ENCODE data around the gene TRIP13. TPM values are rescaled to one million over a fixed set of nuclear protein-coding genes. Genes with fewer than 3 reads are reported as not detected.

The TRIP13 gene
- total and polyA plus RNA-seq, 2 of the 4 experiments (the other 2 are of a cell fraction): 17.1 to 35.5 TPM

DNA sequence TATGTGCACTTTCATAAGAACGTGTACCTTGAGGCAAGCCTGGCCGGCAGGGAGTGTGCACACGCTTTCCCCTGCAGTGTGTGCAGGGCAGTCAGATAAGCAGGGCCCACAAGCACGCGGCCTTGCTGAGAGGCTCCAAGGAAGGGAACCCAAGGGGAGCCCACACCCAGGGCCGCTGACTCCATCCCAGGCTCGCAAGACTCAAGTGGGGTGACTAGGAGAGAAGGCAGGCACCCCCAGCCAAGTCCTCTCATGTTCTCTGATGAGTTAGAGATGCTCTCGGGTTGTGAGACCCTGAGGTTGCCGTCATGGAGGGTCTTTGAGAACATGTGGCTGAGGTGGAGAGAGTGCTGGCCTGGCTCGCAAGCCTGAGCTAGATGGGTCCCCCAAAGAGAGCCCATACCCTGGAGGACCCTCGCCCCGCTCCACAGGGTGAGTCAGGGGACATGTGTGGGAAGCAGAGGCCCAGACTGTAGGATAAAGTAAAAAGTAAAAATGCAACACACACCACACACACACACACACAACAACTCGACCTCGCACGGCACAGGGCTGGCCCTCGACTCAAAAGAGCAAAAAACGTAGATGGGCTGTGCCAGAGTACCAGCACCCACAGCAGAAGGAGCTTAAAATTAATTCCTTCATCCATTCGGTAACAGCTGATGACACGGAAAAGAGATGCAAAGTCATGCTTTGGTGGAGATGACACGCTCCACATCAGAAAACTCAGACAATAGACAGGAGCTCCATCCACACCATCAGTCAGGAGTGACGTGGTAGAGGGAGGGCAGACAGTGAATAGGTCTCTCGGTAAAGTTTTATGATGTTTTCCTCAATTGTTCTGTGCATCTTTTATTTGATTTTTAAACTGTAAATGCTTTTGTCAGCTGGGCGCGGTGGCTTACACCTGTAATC lies 61.1 kb downstream of the TRIP13 start:
- peaks cover 10% of the 10 kb centered on the region for H3K9me1 ChIP-seq (ENCODE audit: insufficient read depth, low read length)
- H3K4me2 ChIP-seq (ENCODE audit: low read depth, low read length): no peak overlapping the region
- BruUV-seq (replicated peaks): no TSS peak
- no peak overlapping the region for H2BK5ac ChIP-seq (ENCODE audit: low read depth, low read length, poor library complexity, severe bottlenecking)
- intact Hi-C loops (cut with micrococcal nuclease): no loop called here
- peaks cover 26% of the 10 kb centered on the region for H3K9me3 ChIP-seq (ENCODE audit: control insufficient read depth, insufficient read depth, low read length)
- no peaks in the 10 kb centered on the region for H3K36me3 ChIP-seq (ENCODE audit: control insufficient read depth, insufficient read depth, low read length)
- dilution Hi-C loops (cut with HindIII; ENCODE audit: low sequenced_read_pairs, unreplicated experiment): no loop called here
- no peak overlapping the region for H3K18ac ChIP-seq (ENCODE audit: low read depth, low read length)
- peaks cover 13% of the 10 kb centered on the region; the same call in 1 of the 2 replicates for H4K20me1 ChIP-seq (ENCODE audit: insufficient read depth, low read length)
- no peak overlapping the region for H3K9ac ChIP-seq (ENCODE audit: low read depth, low read length)
- H3K23ac ChIP-seq (ENCODE audit: low read depth, low read length): no peak overlapping the region
- peak overlapping the region; percentile 52; the same call in 1 of the 2 replicates for H4K91ac ChIP-seq (ENCODE audit: insufficient read depth, low read depth, low read length)
- H3K14ac ChIP-seq (replicated peaks; ENCODE audit: low read depth, low read length): 0 out of 2 replicates have a peak overlapping the region, but pooled peaks have one; percentile 11
- DNase-seq: no peak
- H2BK20ac ChIP-seq (ENCODE audit: low read depth, low read length): peak overlapping the region; percentile 39; the same call in 1 of the 2 replicates
- no peak for ATAC-seq (ENCODE audit: low read depth)
- H3K4me1 ChIP-seq (ENCODE audit: control insufficient read depth, insufficient read depth, low read length): peaks cover 25% of the 10 kb centered on the region
- no peak overlapping the region for H2AK9ac ChIP-seq (replicated peaks; ENCODE audit: low read depth, low read length, poor library complexity)
- H2BK15ac ChIP-seq (ENCODE audit: low read depth, low read length): no peak overlapping the region; the same call in 2 of the 3 replicates
- H3K79me1 ChIP-seq (ENCODE audit: low read depth in 1 of 2, low read length in 2 of 2): no peaks in the 10 kb centered on the region
- H2AFZ ChIP-seq (replicated peaks; ENCODE audit: low read length, poor library complexity): no peak overlapping the region
- peak overlapping the region; percentile 62 for H2AK5ac ChIP-seq (ENCODE audit: low read depth, low read length)
- H4K8ac ChIP-seq (ENCODE audit: low read depth in 2 of 2, low read length in 2 of 2): no peak overlapping the region
- WGBS, 2 experiments (ENCODE audit: extremely low coverage in 2 of 2, insufficient read length in 1 of 2): no CpG with 5 or more reads among the region's 24 CpGs
- H4K5ac ChIP-seq (ENCODE audit: low read depth, low read length): no peak overlapping the region
- no peak overlapping the region for H2BK120ac ChIP-seq (ENCODE audit: low read depth, low read length)
- no peak overlapping the region; the same call in 1 of the 2 replicates for H3K4ac ChIP-seq (ENCODE audit: low read depth, low read length)
- CTCF ChIA-PET: no interaction called here
- POLR2A ChIA-PET (ENCODE audit: unreplicated experiment): no interaction called here
- no peak overlapping the region for H3K56ac ChIP-seq (ENCODE audit: extremely low read depth, insufficient read depth, low read length)
- in situ Hi-C loops (cut with MboI; ENCODE audit: low sequenced_read_pairs): loop anchor here (25.0 kb wide), 1 partner anchor 834 kb away; the partner anchor contains the start of gene MRPL36
- H3K4me3 ChIP-seq (ENCODE audit: insufficient read depth, low read depth, low read length): no peak overlapping the region
- peaks cover 60% of the 10 kb centered on the region for H3K27me3 ChIP-seq (ENCODE audit: control insufficient read depth, insufficient read depth, low read length)
- H3K27ac ChIP-seq (ENCODE audit: insufficient read depth, low read length): no peak overlapping the region
- TF ChIP-seq, protein P1, sequence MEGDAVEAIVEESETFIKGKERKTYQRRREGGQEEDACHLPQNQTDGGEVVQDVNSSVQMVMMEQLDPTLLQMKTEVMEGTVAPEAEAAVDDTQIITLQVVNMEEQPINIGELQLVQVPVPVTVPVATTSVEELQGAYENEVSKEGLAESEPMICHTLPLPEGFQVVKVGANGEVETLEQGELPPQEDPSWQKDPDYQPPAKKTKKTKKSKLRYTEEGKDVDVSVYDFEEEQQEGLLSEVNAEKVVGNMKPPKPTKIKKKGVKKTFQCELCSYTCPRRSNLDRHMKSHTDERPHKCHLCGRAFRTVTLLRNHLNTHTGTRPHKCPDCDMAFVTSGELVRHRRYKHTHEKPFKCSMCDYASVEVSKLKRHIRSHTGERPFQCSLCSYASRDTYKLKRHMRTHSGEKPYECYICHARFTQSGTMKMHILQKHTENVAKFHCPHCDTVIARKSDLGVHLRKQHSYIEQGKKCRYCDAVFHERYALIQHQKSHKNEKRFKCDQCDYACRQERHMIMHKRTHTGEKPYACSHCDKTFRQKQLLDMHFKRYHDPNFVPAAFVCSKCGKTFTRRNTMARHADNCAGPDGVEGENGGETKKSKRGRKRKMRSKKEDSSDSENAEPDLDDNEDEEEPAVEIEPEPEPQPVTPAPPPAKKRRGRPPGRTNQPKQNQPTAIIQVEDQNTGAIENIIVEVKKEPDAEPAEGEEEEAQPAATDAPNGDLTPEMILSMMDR (conservative IDR thresholded peaks at IDR 0.05; ENCODE audit: low read depth, low read length): no peak
- no peak for TF ChIP-seq BHLHE40 (IDR thresholded peaks at IDR 0.05; ENCODE audit: low read depth, low read length)
- TF ChIP-seq SMC3 (IDR thresholded peaks at IDR 0.05; ENCODE audit: low read depth, low read length): no peak
- no peak for TF ChIP-seq MXI1 (IDR thresholded peaks at IDR 0.05; ENCODE audit: borderline replicate concordance, low read depth, low read length)
- no peak for TF ChIP-seq RFX5 (IDR thresholded peaks at IDR 0.05; ENCODE audit: low read depth, low read length)
- no peak for TF ChIP-seq POLR2A (IDR thresholded peaks at IDR 0.05; ENCODE audit: low read depth, low read length)
- TF ChIP-seq MAFK (IDR thresholded peaks at IDR 0.05; ENCODE audit: low read depth, low read length): no peak
- TF ChIP-seq CHD1 (IDR thresholded peaks at IDR 0.05; ENCODE audit: low read depth, low read length): no peak
- no peak for TF ChIP-seq CEBPB (IDR thresholded peaks at IDR 0.05; ENCODE audit: low read depth, low read length)
- TF ChIP-seq, protein P2, sequence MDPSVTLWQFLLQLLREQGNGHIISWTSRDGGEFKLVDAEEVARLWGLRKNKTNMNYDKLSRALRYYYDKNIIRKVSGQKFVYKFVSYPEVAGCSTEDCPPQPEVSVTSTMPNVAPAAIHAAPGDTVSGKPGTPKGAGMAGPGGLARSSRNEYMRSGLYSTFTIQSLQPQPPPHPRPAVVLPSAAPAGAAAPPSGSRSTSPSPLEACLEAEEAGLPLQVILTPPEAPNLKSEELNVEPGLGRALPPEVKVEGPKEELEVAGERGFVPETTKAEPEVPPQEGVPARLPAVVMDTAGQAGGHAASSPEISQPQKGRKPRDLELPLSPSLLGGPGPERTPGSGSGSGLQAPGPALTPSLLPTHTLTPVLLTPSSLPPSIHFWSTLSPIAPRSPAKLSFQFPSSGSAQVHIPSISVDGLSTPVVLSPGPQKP (IDR thresholded peaks at IDR 0.05; ENCODE audit: borderline replicate concordance, low read depth, low read length): no peak
- no peak for TF ChIP-seq NFE2L2 (IDR thresholded peaks at IDR 0.05; ENCODE audit: low read depth, low read length)
- no peak for TF ChIP-seq FOS (IDR thresholded peaks at IDR 0.05; ENCODE audit: low read depth, low read length)
- no peak for TF ChIP-seq RCOR1 (IDR thresholded peaks at IDR 0.05; ENCODE audit: insufficient replicate concordance, low read length)
- TF ChIP-seq MAZ (IDR thresholded peaks at IDR 0.05; ENCODE audit: borderline replicate concordance, low read depth, low read length): no peak

Data from IMR-90 (cell line).